Lung (tissue), 12 donors: ENCODE data around the gene FYB2. TPM values are rescaled to one million over a fixed set of nuclear protein-coding genes. Genes with fewer than 3 reads are reported as not detected.

Experiments used
- ATAC-seq: fragments of 200-7000 bp; cut with Tn5 transposase; one replicate; pipeline ENCODE4 v1.9.1; 2020; ENCODE audit warnings: moderate number of reproducible peaks; ENCODE audit not compliant: insufficient read depth, low FRiP score
- DNase-seq, 3 donors: peaks; one replicate each; pipeline ENCODE4 v3.0.0-alpha.2; 2013 to 2017
- H3K27ac ChIP-seq, 2 donors: one replicate each; pipeline ENCODE4 v1.5.1; 2013; ENCODE audit warnings: mild to moderate bottlenecking in 2 of 2, moderate library complexity in 2 of 2, control low read depth in 1 of 2, inconsistent platforms in 1 of 2, low read depth in 1 of 2, low read length in 1 of 2
- H3K27me3 ChIP-seq, 3 donors: one replicate each; pipeline ENCODE4 v1.5.1; 2013; ENCODE audit warnings: low read length in 2 of 3; ENCODE audit not compliant: control insufficient read depth in 3 of 3, insufficient read depth in 3 of 3
- H3K36me3 ChIP-seq, 4 donors: one replicate each; pipeline ENCODE4 v1.5.1; 2013; ENCODE audit warnings: low read length in 4 of 4, mild to moderate bottlenecking in 1 of 4, moderate library complexity in 1 of 4; ENCODE audit not compliant: control insufficient read depth in 4 of 4, insufficient read depth in 4 of 4
- H3K4me1 ChIP-seq, 5 donors: one replicate each; pipeline ENCODE4 v1.5.1; 2013; ENCODE audit warnings: low read length in 5 of 5, mild to moderate bottlenecking in 2 of 5, moderate library complexity in 1 of 5; ENCODE audit not compliant: control insufficient read depth in 5 of 5, insufficient read depth in 5 of 5
- H3K4me3 ChIP-seq: one replicate; pipeline ENCODE4 v1.5.1; 2013; ENCODE audit warnings: mild to moderate bottlenecking, control low read depth, moderate library complexity
- H3K9ac ChIP-seq, 2 donors: one replicate each; pipeline ENCODE4 v1.5.1; 2013; ENCODE audit warnings: low read length in 2 of 2, control low read depth in 1 of 2; ENCODE audit not compliant: insufficient read depth in 1 of 2
- H3K9me3 ChIP-seq, 4 donors: one replicate each; pipeline ENCODE4 v1.5.1; 2013; ENCODE audit warnings: low read length in 3 of 4, mild to moderate bottlenecking in 1 of 4, moderate library complexity in 1 of 4; ENCODE audit not compliant: control insufficient read depth in 4 of 4, insufficient read depth in 3 of 4
- WGBS, 2 donors: extraction: QIAGEN DNeasy Blood & Tissue Kit; methylation state at CpG; one replicate each; pipeline ENCODE4 v1.1.7; 2013; 5-methylcytosine and 5-hydroxymethylcytosine counted together
- polyA plus RNA-seq, 2 donors: library from polyadenylated mRNA; stranded (reverse); fragments of 200-250 nt; gene quantifications; one replicate each; pipeline ENCODE4 v1.2.1, GENCODE V29; 2013
- total RNA-seq, 2 donors: library from RNA; depleted of rRNA in 1 of 2; stranded (reverse); fragments of >200 nt in 1 of 2; gene quantifications; one replicate each; pipeline ENCODE4 v1.2.1, GENCODE V29; 2014 to 2021
- TF ChIP-seq, protein P1 (sequence below): IDR thresholded peaks from 2 replicates; pipeline ENCODE4 v1.5.1; 2012; ENCODE audit warnings: mild to moderate bottlenecking; ENCODE audit errors: control extremely low read depth, extremely low read depth
- donor health status: control.
- donor health status: control.
- donor health status: Bipolar disorder and iron deficiency.
- donor health status: healthy.
- donor health status: DM: yes; HTN: yes; CAD: no.

The FYB2 gene
- total and polyA plus RNA-seq, 4 donors: 0.57 to 8.6 (median 3.0) TPM

DNA sequence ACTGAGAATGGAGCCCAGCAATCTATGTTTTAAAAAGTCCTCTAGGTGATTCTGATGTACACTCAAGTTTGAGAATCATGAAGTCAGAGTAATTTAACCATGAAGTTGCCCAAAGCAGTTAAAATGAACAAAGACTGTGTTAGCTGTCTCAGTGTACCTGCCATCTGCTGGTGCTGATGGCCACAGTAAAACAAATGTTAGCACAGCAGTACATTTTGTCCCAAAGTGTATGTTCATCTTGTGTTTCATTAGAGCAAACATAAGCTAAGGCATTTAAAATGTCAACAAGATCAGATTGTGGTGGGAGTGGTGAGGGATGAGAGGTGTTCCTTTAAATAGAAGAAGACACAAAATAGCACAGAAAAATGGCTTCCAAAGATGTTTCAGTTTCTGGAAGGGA, 31.1 kb downstream of the FYB2 start:
- no peaks in the 10 kb centered on the region for H3K36me3 ChIP-seq
- H3K27me3 ChIP-seq: no peaks in the 10 kb centered on the region
- H3K9me3 ChIP-seq: no peaks in the 10 kb centered on the region
- no peak overlapping the region for H3K27ac ChIP-seq
- peaks cover 0 to 9% (median 5%) of the 10 kb centered on the region in 5 donors for H3K4me1 ChIP-seq
- TF ChIP-seq, protein P1, sequence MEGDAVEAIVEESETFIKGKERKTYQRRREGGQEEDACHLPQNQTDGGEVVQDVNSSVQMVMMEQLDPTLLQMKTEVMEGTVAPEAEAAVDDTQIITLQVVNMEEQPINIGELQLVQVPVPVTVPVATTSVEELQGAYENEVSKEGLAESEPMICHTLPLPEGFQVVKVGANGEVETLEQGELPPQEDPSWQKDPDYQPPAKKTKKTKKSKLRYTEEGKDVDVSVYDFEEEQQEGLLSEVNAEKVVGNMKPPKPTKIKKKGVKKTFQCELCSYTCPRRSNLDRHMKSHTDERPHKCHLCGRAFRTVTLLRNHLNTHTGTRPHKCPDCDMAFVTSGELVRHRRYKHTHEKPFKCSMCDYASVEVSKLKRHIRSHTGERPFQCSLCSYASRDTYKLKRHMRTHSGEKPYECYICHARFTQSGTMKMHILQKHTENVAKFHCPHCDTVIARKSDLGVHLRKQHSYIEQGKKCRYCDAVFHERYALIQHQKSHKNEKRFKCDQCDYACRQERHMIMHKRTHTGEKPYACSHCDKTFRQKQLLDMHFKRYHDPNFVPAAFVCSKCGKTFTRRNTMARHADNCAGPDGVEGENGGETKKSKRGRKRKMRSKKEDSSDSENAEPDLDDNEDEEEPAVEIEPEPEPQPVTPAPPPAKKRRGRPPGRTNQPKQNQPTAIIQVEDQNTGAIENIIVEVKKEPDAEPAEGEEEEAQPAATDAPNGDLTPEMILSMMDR: no peak
- H3K4me3 ChIP-seq: no peak overlapping the region
- no peak overlapping the region for H3K9ac ChIP-seq
- ATAC-seq: no peak
- DNase-seq: no peak

DNA sequence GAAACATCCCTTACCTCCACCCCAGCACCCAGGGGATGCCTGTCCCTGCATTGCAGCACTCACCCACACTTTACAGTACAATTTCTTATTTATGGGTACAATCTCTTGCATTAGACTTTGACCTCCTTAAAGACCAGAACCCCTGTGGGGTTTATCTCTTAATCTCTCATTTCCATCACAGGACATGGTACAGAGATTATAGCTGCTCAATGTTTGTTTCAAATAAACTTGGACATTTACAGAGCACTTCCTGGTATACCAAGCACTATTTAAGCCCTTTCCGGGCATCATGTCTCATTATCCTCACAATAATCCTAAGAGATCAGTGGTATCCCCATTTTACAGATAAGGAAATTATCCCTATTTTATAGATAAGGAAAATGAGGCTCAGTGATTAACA, 31.9 kb downstream of the FYB2 start:
- TF ChIP-seq, protein P1: no peak
- ATAC-seq (no peak), DNase-seq (no peak)
- H3K36me3 ChIP-seq: no peaks in the 10 kb centered on the region
- no peak overlapping the region for H3K4me3 ChIP-seq
- no peak overlapping the region for H3K27ac ChIP-seq
- H3K9me3 ChIP-seq: no peaks in the 10 kb centered on the region
- H3K4me1 ChIP-seq: peaks cover 0 to 9% (median 5%) of the 10 kb centered on the region in 5 donors
- no peaks in the 10 kb centered on the region for H3K27me3 ChIP-seq
- no peak overlapping the region for H3K9ac ChIP-seq
- WGBS, 2 donors: 70 to 91% methylated on average over 1 of the region's 1 CpG

DNA sequence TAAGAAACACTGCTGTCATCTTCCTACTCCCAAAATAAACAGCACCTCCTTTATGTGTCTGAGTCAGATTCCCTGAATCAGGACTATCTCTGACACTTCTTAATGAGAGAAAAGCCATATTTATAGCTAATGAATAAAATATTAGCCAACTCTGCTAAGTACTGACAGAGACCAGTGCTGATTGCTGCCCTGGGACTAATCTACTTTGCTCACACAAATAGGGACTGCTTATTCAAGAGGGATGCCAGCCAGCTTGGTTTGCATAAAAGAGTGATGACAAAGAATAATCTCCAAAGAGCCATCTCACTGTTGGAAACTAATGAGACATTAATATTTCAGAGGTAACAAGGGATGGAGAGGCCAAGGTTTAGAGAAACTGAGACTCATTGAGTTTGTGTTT, 36.4 kb downstream of the FYB2 start:
- peaks cover 0 to under 1% (median 0%) of the 10 kb centered on the region in 5 donors for H3K4me1 ChIP-seq
- no peak overlapping the region for H3K9ac ChIP-seq
- H3K27me3 ChIP-seq: no peaks in the 10 kb centered on the region
- H3K9me3 ChIP-seq: no peaks in the 10 kb centered on the region
- no peaks in the 10 kb centered on the region for H3K36me3 ChIP-seq
- no peak overlapping the region for H3K4me3 ChIP-seq
- no peak overlapping the region for H3K27ac ChIP-seq
- DNase-seq (no peak), ATAC-seq (no peak)
- TF ChIP-seq, protein P1: no peak

DNA sequence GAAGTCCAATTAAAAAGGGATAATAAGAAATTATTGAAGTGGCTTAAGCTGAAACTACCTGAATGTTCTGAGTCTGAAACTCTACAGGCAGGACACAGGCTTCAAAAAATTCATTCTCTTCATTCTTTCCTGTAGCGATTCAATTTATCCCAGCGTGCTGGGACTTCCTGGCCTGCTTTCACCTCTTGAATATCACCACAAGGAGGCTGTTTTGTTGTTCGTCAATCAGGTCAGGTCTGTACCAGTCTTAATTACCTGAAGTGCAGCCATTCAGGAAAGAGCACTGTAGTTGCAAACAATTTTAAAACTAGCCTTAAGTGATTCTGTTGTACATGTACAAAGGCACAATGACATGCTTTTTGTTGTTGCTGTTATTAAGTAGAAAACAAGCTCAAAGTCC, 38.4 kb downstream of the FYB2 start:
- Histone ChIP-seq H3K27ac (no peak overlapping the region), H3K4me1 (no peaks in the 10 kb centered on the region), H3K9me3 (no peaks in the 10 kb centered on the region), H3K27me3 (no peaks in the 10 kb centered on the region), H3K4me3 (no peak overlapping the region), H3K36me3 (no peaks in the 10 kb centered on the region), H3K9ac (no peak overlapping the region)
- WGBS, 2 donors: 77 to 78% methylated on average over 3 of the region's 3 CpGs
- DNase-seq (no peak), ATAC-seq (no peak)
- TF ChIP-seq, protein P1: no peak
